Right lobe of liver (tissue), 6 donors: ENCODE data around the gene CA12. TPM values are rescaled to one million over a fixed set of nuclear protein-coding genes. Genes with fewer than 3 reads are reported as not detected.

Source experiments
- ATAC-seq, 4 donors: fragments of 200-7000 bp; cut with Tn5 transposase; one replicate each; pipeline ENCODE4 v1.9.1; 2020; ENCODE audit warnings: mild to moderate bottlenecking in 4 of 4, moderate library complexity in 4 of 4
- DNase-seq, 3 donors: peaks; one replicate each; pipeline ENCODE4 v3.0.0-alpha.2; 2020
- H3K27ac ChIP-seq, 3 donors: fragments of 200-600 bp; one replicate each; pipeline ENCODE4 v1.8.0; 2022
- H3K27me3 ChIP-seq, 2 donors: fragments of 200-600 bp; one replicate each; pipeline ENCODE4 v1.8.0; 2022
- H3K36me3 ChIP-seq, 4 donors: fragments of 200-600 bp; sonication (generic) in 1 of 4; one replicate each; pipeline versions ENCODE4 v1.5.1 to v1.8.0; 2017 to 2022; ENCODE audit warnings: control low read depth in 1 of 4
- H3K4me1 ChIP-seq, 4 donors: fragments of 200-600 bp; sonication (generic) in 1 of 4; one replicate each; pipeline versions ENCODE4 v1.5.1 to v1.8.0; 2017 to 2022; ENCODE audit warnings: control low read depth in 1 of 4
- H3K4me3 ChIP-seq, 3 donors: fragments of 200-600 bp; one replicate each; pipeline ENCODE4 v1.8.0; 2022
- H3K9me3 ChIP-seq, 4 donors: fragments of 200-600 bp; sonication (generic) in 1 of 4; one replicate each; pipeline versions ENCODE4 v1.5.1 to v1.8.0; 2017 to 2022; ENCODE audit warnings: control low read depth in 1 of 4
- POLR2A ChIP-seq: fragments of 450-650 bp; IDR thresholded peaks from one replicate; pipeline ENCODE4 v1.6.1; 2017; ENCODE audit warnings: antibody characterized with exemption, mild to moderate bottlenecking
- WGBS: methylation state at CpG from one replicate; pipeline ENCODE4 v1.1.6; 2018; ENCODE audit warnings: low coverage, low lambda C conversion rate; ENCODE audit not compliant: insufficient coverage; ENCODE audit errors: missing lambda C conversion rate; 5-methylcytosine and 5-hydroxymethylcytosine counted together
- intact Hi-C, 2 donors: fragments of 100-400 bp; cut with DNase I; formaldehyde crosslinking; loops; one replicate each; pipeline versions ENCODE4 v1.11.2 to v1.14.1; 2022
- total RNA-seq, 6 experiments: library from RNA; depleted of rRNA in 2 of 6; stranded (reverse); fragments of >200 nt in 2 of 6; fragmentation: NEBNext Ultra II Directional in 3 of 6; extraction: Animal tissue kit (Norgen Biotek cat#: 25700) in 3 of 6; gene quantifications; one replicate each; pipeline versions ENCODE4 v1.1.0 to v1.2.4, GENCODE V29; 2016 to 2023
- TF ChIP-seq, protein P1 (sequence below), 4 donors: fragments of 200-600 bp in 3 of 4; fragments of 450-650 bp in 1 of 4; IDR thresholded peaks; one replicate each; pipeline versions ENCODE4 v1.5.1 to v1.8.0; 2016 to 2022; ENCODE audit warnings: antibody characterized with exemption in 4 of 4, mild to moderate bottlenecking in 2 of 4
- donor health status: DM: no; HTN: yes; CAD: no.
- donor health status: DM: no; HTN: no; CAD: no.
- donor health status: DM: no; HTN: no; CAD: no.
- donor health status: DM: no; HTN: yes; CAD: no.
- donor health status: DM: no; HTN: yes; CAD: no.

Gene CA12
- total RNA-seq, 6 experiments from 2014 or later, result 0.02 to 18.3 (median 1.4) TPM

GRCh38 chr15:63362885-63363284 lies 18.8 kb downstream of the CA12 start:
- H3K9me3 ChIP-seq, result no peaks in the 10 kb centered on the region
- no peaks in the 10 kb centered on the region for H3K36me3 ChIP-seq
- DNase-seq, result no peak
- no peak overlapping the region for H3K4me3 ChIP-seq
- H3K27me3 ChIP-seq, result no peaks in the 10 kb centered on the region
- intact Hi-C loops, result no loop called here
- TF ChIP-seq POLR2A, result no peak
- TF ChIP-seq, protein P1, sequence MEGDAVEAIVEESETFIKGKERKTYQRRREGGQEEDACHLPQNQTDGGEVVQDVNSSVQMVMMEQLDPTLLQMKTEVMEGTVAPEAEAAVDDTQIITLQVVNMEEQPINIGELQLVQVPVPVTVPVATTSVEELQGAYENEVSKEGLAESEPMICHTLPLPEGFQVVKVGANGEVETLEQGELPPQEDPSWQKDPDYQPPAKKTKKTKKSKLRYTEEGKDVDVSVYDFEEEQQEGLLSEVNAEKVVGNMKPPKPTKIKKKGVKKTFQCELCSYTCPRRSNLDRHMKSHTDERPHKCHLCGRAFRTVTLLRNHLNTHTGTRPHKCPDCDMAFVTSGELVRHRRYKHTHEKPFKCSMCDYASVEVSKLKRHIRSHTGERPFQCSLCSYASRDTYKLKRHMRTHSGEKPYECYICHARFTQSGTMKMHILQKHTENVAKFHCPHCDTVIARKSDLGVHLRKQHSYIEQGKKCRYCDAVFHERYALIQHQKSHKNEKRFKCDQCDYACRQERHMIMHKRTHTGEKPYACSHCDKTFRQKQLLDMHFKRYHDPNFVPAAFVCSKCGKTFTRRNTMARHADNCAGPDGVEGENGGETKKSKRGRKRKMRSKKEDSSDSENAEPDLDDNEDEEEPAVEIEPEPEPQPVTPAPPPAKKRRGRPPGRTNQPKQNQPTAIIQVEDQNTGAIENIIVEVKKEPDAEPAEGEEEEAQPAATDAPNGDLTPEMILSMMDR (IDR thresholded peaks at IDR 0.05), result no peak
- no peaks in the 10 kb centered on the region for H3K4me1 ChIP-seq
- 75% methylated on average over 6 of the region's 7 CpGs for WGBS
- no peak for ATAC-seq
- no peak overlapping the region for H3K27ac ChIP-seq

GRCh38 chr15:63362196-63362595 lies 19.4 kb downstream of the CA12 start:
- Histone ChIP-seq H3K27me3 (no peaks in the 10 kb centered on the region), H3K4me3 (no peak overlapping the region), H3K27ac (no peak overlapping the region), H3K9me3 (no peaks in the 10 kb centered on the region), H3K4me1 (no peaks in the 10 kb centered on the region), H3K36me3 (no peaks in the 10 kb centered on the region)
- 64% methylated on average over 3 of the region's 3 CpGs for WGBS
- peak in 1 of 4 donors; percentile 60 for ATAC-seq
- TF ChIP-seq, protein P1 (IDR thresholded peaks at IDR 0.05), result no peak
- no peak for TF ChIP-seq POLR2A
- DNase-seq, result peak in 1 of 3 donors; percentile 55
- intact Hi-C loops, result no loop called here

GRCh38 chr15:63360170-63360569 lies 21.5 kb downstream of the CA12 start:
- intact Hi-C loops, result no loop called here
- DNase-seq, result no peak
- Histone ChIP-seq H3K36me3 (no peaks in the 10 kb centered on the region), H3K27me3 (no peaks in the 10 kb centered on the region), H3K4me1 (no peaks in the 10 kb centered on the region), H3K9me3 (no peaks in the 10 kb centered on the region), H3K27ac (no peak overlapping the region), H3K4me3 (no peak overlapping the region)
- TF ChIP-seq POLR2A, result no peak
- TF ChIP-seq, protein P1 (IDR thresholded peaks at IDR 0.05), result no peak
- WGBS, result 44% methylated on average over 2 of the region's 4 CpGs
- ATAC-seq, result no peak

DNA sequence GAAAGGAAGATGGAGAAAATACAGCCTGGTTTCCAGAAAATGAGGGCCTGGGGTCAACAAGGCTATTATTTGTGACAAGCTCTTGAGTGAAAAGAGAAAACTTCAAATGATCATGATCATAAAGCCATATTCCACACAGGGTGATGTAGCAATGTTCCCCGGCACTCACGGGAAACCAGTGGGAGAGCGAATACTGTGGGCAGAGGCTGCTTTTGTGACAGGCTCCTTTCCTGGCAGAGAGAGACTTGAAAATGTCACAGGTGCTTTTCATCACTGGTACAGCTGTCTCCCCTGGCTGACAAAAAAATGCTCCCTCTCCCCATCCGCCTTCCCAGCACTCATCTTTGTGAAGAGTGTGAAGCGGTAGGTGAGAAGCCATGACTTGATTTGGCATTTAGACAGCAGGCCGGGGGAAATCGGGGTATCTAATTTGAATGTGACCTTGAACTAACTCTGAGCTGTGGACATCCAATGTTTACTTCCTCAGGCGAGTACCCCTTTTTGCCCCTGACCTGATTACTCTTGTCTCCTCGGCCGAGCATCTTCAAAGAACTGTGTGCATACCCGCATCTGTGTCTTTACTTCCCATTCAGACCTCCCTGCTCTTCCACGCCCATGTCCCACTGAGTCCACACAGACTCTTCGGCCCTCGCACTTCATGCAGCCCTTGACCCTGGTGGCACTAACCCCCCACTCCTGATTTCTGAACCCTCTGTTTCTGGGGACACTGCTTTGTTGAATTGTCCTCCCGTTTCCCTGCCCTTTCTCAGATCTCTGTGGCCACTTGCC lies 23.2 kb downstream of the CA12 start:
- H3K36me3 ChIP-seq, result no peaks in the 10 kb centered on the region
- DNase-seq (no peak), ATAC-seq (no peak)
- WGBS, result 67% methylated on average over 10 of the region's 15 CpGs
- H3K27me3 ChIP-seq, result no peaks in the 10 kb centered on the region
- no peak for TF ChIP-seq POLR2A
- H3K4me1 ChIP-seq, result no peaks in the 10 kb centered on the region
- no peak overlapping the region for H3K4me3 ChIP-seq
- intact Hi-C loops, result no loop called here
- H3K27ac ChIP-seq, result no peak overlapping the region
- no peaks in the 10 kb centered on the region for H3K9me3 ChIP-seq

- 94% methylated on average over 3 of the region's 3 CpGs for WGBS
- TF ChIP-seq POLR2A, result no peak
- TF ChIP-seq, protein P1 (IDR thresholded peaks at IDR 0.05), result no peak
- no peak overlapping the region for H3K27ac ChIP-seq
- intact Hi-C loops, result no loop called here
- no peak for ATAC-seq
- no peaks in the 10 kb centered on the region for H3K36me3 ChIP-seq
- H3K4me3 ChIP-seq, result no peak overlapping the region
- no peaks in the 10 kb centered on the region for H3K27me3 ChIP-seq
- no peaks in the 10 kb centered on the region for H3K9me3 ChIP-seq
- H3K4me1 ChIP-seq, result no peaks in the 10 kb centered on the region
- no peak for DNase-seq
Measured at GRCh38 chr15:63357731-63358130, 23.9 kb downstream of the CA12 start.
